Kidney capillary endothelial cell (primary cell): ENCODE results near the gene MSI2.

Source experiments
- DNase-seq: peaks from one replicate; pipeline ENCODE4 v3.0.0-alpha.2; 2018; ENCODE audit warnings: low spot score

MSI2 gene

DNA sequence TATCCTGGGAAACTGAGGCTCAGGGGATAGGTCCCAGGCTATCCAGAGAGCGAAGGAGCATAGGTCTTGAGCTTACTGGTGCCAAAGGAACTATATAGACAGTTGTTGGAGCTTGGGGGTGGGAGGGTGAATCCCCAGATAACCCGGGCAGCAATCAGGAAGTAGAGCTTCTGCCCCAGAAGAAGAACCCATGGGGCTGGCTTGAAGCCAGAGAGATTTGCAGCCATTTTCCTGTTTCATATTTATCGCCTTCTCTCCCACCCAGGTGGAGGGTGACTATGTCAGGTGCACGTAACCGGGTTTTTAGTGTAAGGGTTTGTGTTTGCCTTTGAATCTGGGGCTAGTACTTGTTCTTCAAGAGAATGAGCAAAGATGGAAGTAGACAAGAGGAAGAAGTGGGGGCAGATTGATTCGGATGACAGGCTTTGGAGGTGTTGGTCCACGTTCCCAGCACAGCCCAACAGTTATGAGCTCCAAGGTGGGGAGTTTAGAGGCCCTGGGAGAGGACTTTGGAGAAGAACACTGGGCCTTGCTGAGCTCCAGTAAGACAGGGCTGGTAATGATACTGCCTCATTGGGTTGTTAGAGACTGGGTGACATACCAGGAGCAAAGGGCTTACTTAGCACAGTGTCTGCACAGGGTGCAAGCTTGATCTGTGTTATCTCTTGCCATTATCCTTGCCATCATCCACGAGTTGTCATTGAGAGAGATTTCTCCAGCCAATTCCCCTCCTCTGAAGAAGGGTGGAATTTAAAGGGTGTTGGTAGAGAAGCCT, 343.1 kb downstream of the MSI2 start:
- no peak for DNase-seq

GRCh38 chr17:57600074-57600473, 343.8 kb downstream of the MSI2 start:
- DNase-seq = no peak

DNA sequence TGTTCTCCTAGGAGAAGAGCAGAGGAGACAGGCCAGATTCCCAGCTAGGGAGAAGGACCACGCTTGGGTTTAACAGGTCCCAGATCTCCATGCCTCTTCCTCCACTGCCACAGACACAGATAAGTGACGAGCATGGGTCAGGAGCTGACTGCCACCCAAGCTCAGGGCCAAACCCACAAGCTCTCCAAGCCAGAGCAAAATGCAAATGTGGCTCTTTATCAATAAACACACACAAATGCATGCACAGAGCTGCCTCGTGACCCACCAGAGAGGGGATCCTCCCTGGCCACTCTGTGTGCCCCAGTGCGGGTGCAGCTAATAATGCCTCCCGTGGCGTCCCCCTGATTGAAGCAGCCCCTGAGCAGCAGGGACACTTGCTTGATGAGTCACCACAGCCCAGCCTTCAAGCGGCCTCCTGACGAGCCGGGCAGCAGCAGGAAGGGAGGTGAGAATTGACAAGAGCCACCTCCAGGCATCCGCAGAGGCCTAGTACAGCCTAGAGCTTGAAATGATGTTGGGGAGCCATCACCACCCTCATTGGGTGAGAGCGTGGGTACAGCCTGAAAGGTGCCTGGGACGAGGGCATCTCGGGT, 344.9 kb downstream of the MSI2 start:
- DNase-seq = no peak

GRCh38 chr17:57602896-57603295, 346.6 kb downstream of the MSI2 start:
- no peak for DNase-seq

- no peak for DNase-seq
These were observed 347.2 kb downstream of the MSI2 start for GRCh38 chr17:57603546-57603945.

DNA sequence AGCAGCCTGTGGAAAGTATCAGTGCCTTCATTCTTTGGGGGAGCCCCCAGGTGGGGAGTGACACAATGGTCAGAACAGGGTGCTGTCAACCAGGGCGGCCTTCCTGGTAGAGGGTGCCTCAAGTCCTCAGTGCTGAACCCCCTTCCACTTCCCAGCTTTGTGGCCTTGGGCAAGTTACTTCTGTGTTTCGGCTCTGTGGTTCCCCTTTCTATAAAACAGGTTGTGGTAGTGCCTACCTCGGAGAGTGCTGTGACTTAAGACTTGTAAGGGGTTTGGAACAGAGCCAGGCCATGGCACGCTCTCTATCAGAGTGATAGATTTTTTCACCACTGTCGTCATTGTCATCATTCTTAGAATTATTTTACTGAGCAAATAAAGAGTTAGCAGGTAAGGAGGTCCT, 347.7 kb downstream of the MSI2 start:
- DNase-seq = no peak

GRCh38 chr17:57604771-57605674, 348.7 kb downstream of the MSI2 start:
- DNase-seq = no peak

GRCh38 chr17:57605675-57606105, 349.4 kb downstream of the MSI2 start:
- no peak for DNase-seq

- no peak for DNase-seq
These were observed 350.0 kb downstream of the MSI2 start for GRCh38 chr17:57606111-57606875.

- DNase-seq = no peak
These were observed 351.3 kb downstream of the MSI2 start for GRCh38 chr17:57607553-57608120.

GRCh38 chr17:57608369-57609124, 352.2 kb downstream of the MSI2 start:
- no peak for DNase-seq

DNA sequence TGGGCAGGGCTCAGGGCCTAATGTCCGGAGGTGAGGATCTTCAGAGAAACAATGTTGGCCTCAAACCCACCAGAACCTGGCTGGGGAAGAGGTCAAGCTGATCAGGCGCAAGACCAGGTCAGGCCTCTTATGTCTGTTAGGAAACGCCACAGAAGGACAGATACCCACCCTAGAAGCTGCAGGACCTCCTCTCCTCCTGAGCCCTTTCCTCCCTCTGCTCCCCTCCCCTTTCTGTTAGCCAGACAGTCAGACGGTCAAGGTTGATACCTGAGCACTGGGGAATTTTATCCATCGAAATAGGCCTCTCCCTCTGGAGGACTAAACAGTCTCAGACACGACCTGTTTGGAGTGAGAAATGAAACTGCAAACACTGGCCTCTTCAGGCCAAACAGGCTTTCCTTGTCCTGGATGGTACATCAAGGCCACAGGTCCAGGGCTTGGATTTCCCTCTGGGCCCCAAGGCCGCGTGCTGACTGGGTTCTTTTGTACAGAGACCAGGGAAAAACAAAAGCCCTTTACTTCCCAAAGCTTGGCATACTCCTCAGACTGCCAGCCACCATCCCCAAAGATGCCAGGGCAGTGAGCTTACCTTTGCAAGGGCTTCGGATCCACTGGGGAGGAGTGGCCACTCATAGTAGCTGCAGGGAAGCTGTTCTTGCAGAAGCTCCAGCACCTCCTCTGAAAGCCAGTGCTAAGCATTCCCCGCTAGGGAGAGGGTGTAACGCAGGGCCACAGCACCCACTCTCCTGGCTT, 353.0 kb downstream of the MSI2 start:
- DNase-seq = no peak

GRCh38 chr17:57609878-57610270, 353.6 kb downstream of the MSI2 start:
- DNase-seq = no peak

DNA sequence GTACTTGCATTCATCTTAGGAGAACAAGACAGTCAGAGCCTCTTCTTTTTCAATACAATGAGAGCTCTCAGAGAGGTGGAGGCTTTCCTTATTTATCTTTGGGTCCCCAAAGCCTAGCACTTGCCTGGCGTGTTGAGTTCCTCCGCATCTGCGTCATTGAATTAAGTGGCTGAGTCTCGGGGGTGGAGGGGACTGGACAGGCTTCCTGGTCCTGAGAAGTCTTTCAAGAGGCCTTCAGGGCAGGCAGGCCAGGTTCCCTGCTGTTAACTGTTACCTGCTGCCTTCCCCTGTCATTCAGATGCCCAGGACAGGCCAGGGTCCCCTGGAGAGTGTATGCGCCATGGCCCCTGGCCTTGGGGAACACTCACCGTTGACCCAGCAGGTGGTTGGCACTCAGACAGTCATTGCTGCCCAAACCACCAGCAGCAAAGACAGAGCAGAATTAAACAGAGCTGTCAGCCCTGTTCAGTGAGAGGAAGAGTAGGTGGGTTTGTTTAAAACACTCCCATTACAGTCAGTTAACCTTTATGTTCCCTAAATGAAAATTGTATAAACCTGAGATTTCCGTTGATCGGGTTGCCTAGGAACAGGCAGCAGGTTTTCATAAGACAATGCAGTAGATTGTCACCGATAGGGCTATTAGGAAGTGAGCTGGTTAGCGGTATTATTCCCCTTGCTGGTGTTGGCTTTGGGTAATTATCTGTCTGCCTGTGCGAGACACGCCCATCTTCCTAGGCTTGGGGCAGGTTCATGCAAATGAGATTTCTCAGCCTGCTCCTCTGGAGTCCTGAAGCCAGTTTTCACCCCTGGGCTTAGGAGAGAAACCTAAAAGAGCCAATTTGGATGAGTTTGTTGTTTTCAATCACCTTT, 356.1 kb downstream of the MSI2 start:
- no peak for DNase-seq

DNA sequence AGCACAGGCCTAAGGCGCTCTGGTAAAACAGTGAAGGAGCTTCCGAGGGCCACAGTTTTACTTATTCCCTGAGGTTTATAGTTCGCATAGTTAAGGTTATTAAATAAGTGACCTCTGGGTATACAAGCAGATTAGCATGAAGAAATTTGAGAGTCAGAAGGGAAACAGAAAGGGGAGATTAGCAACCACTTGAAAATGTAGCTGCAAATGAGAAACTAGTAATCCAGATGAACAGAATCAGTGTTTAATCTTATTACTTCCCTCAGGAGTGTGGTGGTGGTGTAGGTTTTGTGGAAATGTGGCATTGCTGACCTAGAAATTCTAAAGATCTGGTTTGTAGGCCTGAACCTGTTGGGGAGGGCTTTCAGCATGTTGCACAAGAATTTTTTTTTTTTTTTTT, 358.4 kb downstream of the MSI2 start:
- DNase-seq = no peak

- no peak for DNase-seq
These were observed 359.8 kb downstream of the MSI2 start for GRCh38 chr17:57615836-57616757.

DNA sequence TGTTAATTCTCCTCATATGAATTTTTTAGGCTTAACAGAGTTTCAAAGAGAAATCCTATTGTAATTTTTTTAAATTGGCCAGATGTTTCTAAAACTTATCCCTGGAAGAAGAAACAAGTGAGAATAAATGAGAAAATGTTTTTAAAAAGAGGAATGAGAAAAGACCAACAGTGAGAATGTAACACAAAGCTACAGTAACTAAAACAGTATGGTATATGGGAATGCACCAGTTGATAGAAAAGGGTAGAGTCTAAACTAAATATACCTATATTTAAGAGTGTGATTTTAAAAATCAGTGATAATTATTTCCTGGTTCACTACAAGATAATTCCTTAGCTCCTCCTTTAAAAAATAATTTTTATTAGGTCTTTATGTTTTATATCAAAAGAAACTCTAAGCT, 360.9 kb downstream of the MSI2 start:
- no peak for DNase-seq
